Stimulated activated CD4-positive, alpha-beta T cell treated with anti-CD3 and anti-CD28 coated beads, TNF-alpha, amount 100 ng/mL, for 48 hours (primary cell): ENCODE results near the gene LRFN2.

Experiments
- DNase-seq, 3 donors: peaks; one replicate each; pipeline ENCODE4 v3.0.0-alpha.2; 2020; ENCODE audit warnings: low read depth in 3 of 3

The LRFN2 gene

DNA sequence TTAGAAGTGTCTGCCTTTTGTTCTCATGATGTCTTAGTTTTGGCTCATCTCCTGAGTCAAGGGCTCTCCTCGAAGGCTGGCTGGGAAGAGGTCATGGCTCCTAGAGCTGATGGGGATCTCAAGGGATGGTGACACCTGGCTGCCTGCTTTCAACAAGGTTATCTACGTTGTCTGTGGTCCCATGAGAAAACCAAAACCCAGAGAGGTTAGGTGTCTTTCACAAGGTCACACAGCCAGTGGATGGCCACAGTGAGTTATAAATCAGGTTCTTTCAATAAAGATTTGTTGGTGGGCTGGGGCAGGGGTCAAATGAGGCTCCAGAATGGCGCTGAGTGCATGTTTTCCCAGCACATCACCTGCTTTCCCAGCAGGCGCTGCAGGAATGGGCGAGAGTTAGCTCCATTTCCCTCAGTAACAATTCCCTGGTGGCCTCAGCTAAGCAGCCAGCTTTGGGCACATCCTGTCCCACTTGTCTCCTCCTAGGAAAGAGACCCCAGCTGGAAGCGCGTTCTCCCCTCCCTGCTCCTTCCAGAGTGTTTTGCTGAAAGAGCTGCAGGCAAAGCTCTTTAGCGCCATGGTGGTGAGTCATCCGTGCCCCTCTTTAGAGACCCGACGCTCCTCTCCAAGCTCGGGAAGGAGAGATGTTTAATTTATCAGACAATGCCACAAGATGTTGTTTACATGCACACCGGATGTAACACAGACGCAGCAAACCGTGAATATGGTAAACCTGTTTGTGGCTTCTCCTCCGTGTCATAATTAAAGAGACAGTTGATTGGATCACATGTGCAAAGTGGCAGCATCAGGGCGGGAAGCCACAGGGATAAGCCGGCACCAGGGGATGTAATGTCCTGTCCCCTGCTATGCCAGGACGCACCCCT is 109.7 kb downstream of the LRFN2 start:
- DNase-seq: no peak

DNA sequence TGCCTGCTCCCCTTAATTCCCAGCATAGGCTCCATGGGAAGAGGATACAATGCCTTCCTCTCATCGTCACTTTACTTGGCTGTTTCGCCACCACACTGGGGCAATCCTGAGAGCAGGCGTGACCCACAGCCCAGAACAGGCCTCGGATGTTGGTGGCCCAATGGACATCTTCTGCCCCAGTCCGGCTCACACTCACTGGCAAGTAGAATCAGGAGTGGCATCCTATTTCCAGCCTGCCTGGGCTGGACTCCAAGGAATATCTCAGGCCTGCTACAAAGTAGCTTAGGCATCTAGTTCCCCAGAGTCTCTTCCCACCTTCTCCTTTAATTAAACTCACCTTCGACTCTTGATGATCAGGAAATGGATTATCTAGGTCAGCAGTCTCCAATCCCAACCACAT is 110.5 kb downstream of the LRFN2 start:
- DNase-seq: no peak

DNA sequence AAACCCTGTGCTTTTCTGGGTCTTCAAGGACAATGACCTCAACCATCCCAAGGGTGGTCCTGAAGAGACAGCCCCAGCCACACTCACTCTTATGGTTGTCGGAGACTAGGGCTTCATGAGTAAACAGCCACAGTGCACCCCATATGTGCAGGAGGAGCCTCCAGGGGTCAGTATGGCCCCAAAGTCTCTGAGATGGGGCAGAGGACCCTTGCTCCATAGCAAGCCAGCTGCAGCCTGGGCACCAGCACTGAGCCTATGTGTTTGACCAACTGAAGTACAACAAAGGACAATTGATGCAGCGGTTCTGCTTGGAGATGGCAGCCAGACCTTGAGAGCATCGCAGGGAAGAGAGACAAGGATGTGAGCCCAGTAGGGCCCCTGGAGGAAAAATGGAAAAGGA is 112.2 kb downstream of the LRFN2 start:
- no peak for DNase-seq

DNA sequence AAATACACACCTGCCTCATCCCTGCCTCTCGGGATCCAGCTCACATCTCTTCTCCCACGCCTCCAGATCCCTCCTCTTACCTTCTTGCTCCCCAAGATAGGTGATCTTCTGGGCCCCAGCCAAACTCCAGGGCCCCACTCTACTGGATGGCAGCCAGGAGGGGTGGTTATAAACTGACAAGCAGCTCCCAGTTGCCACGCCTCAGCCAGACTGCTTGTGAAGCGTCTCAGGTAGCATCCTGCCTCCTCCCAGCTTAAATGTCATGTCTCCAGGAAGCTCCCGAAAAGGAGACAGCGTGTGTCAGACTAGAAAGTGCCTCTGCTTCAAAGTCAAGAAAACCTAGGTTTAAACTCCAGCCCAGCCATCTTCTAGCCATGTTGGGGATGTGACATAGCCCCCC is 114.1 kb downstream of the LRFN2 start:
- no peak for DNase-seq

DNA sequence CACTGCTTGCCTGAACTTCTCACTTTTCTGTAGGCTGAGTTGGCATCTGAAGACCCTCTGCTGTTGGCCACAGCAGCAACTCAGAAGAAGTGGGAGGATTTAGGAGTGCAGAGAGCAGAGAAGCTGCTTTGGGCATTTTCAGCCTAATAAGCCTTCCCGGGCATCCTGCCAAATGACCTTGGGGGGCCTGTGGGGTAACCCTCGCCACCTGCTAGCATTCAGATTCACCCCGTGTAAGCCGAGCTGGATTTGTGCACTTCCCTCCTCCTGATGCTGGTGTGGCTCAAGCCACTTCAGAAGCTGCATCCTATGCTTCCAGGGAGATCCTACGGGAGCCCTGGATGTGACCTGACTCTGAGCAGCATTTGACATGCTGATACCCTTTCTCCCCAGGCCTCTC is 114.8 kb downstream of the LRFN2 start:
- DNase-seq: no peak

DNA sequence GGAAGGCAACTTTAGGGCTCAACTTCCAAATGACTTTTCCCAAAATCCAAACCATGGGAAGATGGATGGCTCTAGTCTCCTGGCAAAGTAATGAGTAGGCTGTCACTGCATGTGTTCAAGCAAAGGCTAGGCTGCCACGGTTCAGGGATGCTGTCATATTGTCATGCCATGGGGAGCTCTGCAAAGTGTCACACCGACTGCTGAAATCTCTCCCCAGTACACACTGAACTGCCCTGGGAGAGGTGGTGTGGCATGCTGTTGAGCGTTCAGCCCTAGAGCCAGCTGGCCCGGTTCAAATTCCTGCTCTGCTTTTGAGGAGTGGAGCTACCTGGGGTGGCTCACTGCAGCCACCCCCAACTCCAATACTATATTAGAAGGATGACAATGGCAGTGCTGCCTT is 115.9 kb downstream of the LRFN2 start:
- DNase-seq: no peak

DNA sequence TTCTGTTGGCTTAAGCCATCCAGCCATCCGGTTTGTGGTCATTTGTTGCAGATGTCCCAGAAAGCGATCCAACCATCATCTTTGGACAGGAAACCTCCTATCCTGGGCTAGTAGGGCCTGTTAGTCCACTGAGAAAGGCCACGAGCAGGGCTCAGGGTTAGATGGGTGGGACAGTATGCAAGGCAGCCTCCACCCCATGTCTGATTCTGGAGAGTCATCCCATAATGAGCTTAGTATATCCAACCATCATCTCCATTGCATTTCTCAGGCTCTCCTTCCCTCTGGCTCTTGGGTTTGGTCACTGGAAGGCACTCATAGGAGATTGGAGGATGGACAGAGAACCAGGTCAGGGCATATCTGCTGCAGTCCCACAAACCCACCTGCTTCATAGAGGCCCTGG is 117.8 kb downstream of the LRFN2 start:
- no peak for DNase-seq

DNA sequence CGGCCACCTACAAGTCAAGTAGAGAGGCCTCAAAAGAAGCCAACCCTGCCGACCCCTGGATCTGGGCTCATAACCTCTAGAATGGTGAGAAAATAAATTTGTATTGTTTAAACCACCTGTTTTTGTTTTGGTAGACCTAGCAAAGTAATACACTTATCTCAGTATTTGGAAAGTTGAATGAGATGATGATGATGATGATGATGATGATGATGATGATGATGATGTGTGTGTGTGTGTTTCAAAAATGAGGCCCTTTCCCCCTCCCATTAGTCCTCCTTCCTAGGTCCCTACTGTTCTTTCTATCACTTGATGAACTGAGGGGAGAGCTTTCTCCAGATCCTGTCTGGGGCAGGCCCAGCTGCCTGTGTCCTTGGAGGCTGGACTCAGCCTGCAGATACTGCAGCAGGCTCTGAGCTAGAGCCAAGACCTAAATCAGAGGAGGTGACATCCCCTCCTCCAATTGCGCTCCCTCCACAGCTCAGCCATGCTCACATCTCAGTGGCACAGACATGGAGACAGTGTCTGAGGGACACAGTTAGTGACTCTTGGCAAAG is 120.1 kb downstream of the LRFN2 start:
- no peak for DNase-seq

DNA sequence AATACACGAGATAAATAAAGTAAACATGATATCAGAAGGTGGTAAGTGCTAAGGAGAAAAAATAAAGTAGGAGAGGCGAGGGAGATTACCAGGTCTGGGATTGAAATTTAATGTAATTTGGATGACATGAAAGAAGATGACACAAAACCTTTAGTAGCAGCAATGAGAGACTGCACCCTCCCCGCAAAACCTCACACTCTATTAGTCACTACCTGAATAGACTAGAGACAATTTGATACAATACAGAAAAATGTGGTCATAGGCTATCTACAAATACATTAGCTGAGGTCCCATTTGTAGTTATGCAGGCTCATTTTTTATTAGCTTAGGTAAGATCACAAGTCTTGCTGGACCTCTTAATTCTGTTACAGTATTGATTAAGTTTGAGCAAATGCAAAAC is 125.5 kb downstream of the LRFN2 start:
- DNase-seq: no peak

DNA sequence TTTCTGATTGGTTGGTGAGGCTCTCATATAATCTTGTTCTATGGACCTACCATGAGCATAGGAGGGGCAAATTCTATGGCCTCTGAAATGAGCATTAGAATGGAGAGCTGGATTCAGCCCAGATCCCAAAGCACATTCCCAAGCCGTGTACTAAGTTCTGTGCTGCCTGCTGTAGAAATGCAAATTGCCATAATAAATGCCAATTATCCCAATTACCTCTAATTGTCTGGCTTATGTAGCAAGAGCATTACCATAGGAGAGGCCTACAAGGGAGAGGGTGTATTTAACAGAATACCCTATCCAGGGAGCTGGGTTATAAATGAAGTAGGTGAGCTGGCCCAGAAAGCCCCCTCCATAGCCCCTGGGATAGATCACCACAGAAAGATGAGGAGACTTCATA is 126.8 kb downstream of the LRFN2 start:
- DNase-seq: no peak

DNA sequence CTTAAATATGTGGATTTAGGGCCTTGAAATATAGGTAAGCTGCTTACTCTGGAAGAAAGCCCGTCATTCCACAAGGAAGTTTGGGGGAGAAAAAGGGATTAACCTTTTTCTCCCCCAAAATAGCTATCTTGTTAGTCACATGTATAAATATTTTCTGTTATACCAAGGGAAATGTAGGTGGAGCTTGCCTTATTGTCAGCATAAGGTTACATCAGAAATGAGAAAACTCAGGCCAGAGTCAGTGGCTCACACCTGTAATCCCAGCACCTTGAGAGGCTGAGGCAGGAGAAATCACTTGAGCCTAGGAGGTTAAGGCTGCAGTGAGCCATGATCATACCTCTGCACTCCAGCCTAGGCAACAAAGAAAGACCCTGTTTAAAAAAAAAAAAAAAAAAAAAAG is 129.9 kb downstream of the LRFN2 start:
- no peak for DNase-seq

DNA sequence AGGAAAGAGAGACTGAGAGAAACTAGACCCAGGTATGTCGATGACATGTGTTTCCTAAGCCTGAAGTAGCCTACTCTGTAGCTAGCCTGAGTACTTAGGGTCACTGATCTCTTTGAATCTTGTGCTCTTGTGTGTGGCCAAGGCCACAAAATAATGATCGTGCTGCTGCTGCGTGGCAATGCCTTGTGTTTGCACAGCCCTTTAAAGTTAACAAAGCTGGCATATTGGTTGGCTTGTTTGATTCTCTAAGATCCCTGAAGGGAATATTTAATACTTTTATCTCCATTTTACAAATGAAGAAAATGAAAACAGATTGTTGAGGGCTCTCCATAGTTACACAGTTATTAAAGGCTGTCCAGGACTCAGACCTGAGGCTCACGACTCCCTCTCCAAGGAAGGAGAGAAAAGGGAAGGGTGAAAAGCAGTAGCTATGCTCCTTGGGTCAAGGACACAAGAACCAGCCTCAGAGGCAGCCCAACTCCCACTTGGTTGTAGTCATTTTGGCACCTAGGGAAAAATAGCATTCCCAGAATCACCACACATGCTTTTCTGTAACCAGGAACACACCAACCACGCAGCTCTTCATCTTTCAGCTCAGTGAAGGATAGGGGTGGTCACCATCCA is 130.7 kb downstream of the LRFN2 start:
- DNase-seq: no peak

DNA sequence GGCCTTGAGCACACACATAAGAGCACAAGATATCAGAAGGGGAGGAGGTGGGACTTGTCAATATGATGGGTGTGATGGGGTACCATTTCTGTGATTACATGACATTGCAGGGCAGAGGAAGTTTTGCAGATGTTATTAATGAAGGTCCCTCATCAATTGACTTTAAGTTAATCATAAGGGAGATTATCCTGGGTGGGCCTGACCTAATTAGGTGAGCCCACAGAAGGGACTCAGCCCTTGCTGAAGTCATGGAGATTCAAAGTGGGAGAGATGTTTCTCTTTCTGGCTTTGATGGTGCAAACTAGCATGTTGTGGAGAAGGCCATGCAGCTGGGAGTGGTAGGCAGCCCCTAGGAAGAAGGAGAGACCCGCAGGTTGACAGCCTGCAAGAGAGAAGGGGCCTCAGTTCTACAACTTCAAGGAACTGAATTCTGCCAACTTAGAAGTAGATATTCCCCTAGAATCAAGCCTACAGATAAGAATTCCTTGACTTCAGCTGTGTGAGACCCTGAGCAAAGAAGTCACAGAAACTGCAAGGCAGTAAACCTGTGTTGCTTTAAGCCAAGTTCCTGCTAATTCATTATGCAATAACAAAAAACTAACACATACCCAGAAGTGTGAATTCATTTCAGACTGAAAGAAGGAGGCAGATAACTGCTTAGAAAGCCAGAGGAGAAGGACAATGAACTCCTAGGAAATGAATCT is 131.3 kb downstream of the LRFN2 start:
- DNase-seq: no peak

DNA sequence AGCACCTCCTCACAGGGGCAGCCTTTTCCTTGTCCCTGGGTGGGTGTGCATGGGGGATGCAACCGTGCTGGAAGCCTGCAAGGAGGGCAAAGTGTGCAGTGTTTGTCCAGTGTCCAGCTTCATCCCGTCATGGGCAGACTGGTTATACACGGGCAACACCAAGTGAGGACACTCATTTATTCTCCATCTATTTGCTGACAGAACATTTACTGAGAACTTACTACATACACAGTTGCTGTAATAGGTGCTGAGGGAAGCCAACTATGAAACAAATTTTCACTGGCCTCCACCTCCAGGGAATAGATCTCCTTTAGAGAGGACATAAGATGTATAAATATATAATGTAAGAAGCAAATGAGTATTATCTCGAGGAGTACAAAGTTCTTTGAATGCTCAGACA is 136.7 kb downstream of the LRFN2 start:
- DNase-seq: no peak

DNA sequence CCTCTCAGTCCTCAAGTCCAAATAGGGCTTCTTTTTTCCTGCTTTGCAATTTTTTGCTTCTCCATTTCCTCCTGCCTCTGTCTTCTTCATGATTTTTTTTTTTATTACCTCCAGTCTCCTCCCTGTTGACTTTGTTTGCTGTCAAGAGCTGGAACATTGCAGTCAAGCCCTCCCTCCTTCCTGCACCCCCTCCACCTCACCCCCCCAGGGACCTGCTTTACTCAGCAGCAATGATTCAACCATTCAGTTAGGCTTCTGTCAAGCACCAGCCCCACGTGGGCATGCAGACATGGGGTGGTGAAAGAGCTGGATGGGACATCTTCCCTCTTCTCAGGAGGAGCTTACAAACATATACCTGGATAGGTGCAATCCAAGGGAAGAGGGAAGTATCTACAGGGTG is 142.4 kb downstream of the LRFN2 start:
- DNase-seq: no peak

DNA sequence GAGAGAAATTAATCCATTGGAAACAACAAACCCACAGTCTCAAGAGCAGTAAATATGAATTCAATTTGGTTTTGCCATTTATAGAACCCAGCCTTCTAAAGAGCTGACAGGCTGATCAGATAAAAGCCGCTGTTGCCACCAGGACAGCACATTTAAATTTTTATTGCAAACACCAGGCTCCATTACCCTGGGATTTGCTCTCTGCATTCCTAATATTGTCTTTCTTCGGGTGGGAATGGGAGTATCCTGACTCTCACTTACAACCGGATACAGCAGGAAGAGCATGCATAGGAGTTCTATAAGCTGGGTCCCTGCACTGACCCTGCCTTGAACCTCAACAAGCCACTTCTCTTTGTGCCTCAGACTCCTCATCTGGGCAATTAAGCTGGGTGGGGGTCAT is 142.9 kb downstream of the LRFN2 start:
- DNase-seq: no peak

DNA sequence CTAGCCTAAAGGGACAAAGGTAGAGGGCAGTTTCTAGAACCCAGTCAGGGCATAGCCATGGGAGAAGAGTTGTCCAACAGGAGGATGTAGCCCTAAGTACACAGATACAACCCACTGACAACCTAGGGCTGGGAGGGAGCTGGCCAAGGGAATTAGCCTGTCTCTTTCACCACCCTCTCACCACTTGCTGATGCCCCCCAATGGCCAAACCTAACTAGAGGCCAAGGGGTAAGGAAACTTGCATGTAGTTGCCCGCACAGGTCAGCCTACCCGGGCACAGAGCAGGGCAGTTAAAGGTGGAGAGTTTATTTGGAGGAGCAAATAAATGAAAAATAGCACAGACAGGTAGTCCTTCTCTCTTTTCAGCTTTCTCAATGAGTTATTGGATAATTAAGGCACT is 143.3 kb downstream of the LRFN2 start:
- DNase-seq: no peak

DNA sequence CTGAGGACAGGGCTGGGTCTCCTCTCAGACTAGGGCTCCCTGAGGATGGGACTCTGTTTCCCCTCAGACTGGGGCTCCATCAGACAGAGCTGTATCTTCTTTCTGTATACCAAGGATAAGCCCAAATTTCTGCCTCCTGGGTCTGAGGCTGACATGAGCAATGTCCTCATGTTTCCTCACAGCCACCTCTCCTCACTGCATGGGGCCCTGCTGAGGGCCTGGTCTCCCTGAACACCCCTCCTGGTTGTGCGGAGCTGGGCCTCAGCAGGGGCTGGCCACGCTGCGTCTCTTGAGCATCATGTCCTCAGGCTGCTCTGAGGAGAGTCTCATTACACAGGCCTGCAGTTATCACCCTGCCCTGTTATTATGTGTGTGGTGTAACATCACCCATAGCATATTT is 144.6 kb downstream of the LRFN2 start:
- DNase-seq: no peak

DNA sequence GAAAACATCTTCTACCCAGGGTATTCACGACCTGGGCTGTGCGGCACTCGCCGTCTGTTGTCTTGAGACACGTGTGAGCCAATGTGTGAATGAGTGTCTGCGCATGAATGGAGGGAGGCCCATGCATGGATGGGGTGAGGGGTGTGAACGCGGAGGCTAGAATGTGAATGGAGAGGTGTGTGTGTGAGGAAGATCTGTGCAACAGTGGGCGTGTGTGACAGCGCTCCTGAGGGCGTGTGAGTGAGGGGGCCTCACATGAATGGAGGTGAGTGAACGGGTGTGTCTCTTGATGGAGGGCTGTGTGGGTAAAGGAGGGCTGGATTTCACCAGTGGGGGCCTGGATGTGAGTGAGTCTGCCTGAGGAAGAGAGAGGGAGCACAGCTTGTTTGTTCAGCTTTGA is 146.0 kb downstream of the LRFN2 start:
- DNase-seq: no peak

DNA sequence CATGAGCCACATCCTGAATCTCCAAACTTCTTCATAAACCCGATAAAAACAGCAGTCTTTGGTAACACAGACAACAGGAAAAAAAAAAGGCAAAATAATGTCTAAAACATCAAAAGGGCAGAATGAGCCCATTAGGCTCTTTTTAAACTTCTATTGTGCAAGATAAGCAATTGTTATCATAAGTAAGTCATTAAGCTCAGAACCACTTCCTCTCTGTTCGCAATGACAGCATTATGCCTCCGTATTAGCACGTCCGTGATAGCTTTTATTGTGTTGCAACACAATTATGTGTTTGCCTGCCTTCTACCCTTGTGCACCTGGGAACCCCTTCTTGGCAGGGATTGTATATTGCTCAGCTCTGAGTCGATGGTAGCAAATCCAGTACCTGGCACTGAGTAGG is 147.1 kb downstream of the LRFN2 start:
- no peak for DNase-seq

DNA sequence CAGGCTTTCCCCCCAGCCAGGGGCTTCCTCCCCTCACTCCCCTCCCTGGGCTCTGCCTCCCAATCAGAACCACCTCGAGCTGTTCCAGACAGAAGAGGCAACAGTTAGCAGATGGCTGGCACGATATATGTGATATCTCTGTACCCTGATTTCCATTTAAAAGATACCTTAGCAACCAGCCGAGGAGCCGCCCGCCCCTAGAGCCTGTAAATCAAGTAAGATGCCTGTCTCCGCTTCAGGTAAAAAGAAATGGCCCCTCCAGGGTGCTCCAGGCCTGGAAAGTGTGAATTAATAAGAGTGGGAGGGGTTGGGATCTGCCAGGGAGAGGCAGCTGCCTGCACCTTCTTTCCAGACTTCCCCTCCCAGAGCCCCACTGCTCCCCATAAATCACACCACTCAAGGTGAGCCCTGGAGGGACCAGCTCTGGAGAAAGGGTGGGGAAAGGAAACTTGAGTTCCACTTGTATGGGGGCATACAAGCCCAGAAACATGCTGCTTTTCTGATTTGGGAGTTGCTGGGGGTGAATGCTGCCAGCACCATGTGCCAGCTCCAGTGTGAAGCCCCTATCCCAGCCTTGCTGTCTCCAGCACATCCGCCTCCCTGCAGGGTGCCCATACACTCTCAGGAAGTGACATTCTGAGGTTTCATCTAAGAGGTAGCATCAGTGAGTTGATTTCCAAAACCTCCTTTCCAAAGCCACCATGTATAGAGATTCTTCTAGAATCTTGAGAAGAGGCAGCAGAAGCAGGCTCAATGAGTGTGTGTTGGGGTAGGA is 148.0 kb downstream of the LRFN2 start:
- DNase-seq: no peak
